Body of pancreas (tissue), 4 donors: ENCODE results near the gene CFAP206. TPM values are rescaled to one million over a fixed set of nuclear protein-coding genes. Genes with fewer than 3 reads are reported as not detected.

Experiments
- ATAC-seq: fragments of 150-250 bp; one replicate; pipeline ENCODE4 v1.9.1; 2016
- DNase-seq, 4 donors: peaks; one replicate each; pipeline ENCODE4 v3.0.0-alpha.2; 2019
- H3K27ac ChIP-seq, 4 donors: fragments of 200-600 bp; sonication (generic); 1 replicate in 3 of 4; 2 replicates in 1 of 4; pipeline versions ENCODE4 v1.5.1 to v1.6.1; 2016 to 2019; ENCODE audit warnings: mild to moderate bottlenecking in 1 of 4, mixed read lengths in 1 of 4, moderate library complexity in 1 of 4
- H3K27me3 ChIP-seq, 2 donors: fragments of 200-600 bp; sonication (generic); one replicate each; pipeline ENCODE4 v1.6.0; 2016; ENCODE audit warnings: mild to moderate bottlenecking in 1 of 2
- H3K36me3 ChIP-seq, 2 donors: fragments of 200-600 bp; sonication (generic); replicated peaks in 1 of 2; 2 replicates each; pipeline ENCODE4 v1.5.1; 2016; ENCODE audit warnings: low read depth in 2 of 2; ENCODE audit not compliant: insufficient read depth in 1 of 2
- H3K4me1 ChIP-seq: fragments of 200-600 bp; sonication (generic); one replicate; pipeline ENCODE4 v1.6.0; 2016
- H3K4me3 ChIP-seq, 2 donors: fragments of 200-600 bp; sonication (generic); 1 replicate in 1 of 2; 2 replicates in 1 of 2; pipeline ENCODE4 v1.5.1; 2016 to 2019
- H3K9me3 ChIP-seq, 3 donors: fragments of 200-600 bp; sonication (generic); 1 replicate in 2 of 3; 2 replicates in 1 of 3; pipeline ENCODE4 v1.5.1; 2016
- CTCF ChIP-seq, 7 experiments: fragments of 450-650 bp in 4 of 7; fragments of 200-600 bp in 3 of 7; sonication (generic) in 3 of 7; IDR thresholded peaks; one replicate each; pipeline ENCODE4 v1.5.1; 2016 to 2019; ENCODE audit warnings: antibody characterized with exemption in 7 of 7
- POLR2A ChIP-seq, 3 donors: fragments of 450-650 bp; IDR thresholded peaks; one replicate each; pipeline ENCODE4 v1.6.1; 2016; ENCODE audit warnings: antibody characterized with exemption in 3 of 3, mild to moderate bottlenecking in 2 of 3
- WGBS, 2 donors: methylation state at CpG; one replicate each; pipeline ENCODE4 v1.1.5; 2017; 5-methylcytosine and 5-hydroxymethylcytosine counted together
- intact Hi-C: fragments of 100-400 bp; cut with DNase I; formaldehyde crosslinking; loops from one replicate; pipeline ENCODE4 v1.15.1; 2023
- total RNA-seq, 2 donors: library from RNA; depleted of rRNA; stranded (reverse); fragments of >200 nt; gene quantifications; one replicate each; pipeline ENCODE4 v1.1.0, GENCODE V29; 2016

The CFAP206 gene
- total RNA-seq, 2 donors from 2014 or later: not detected

- WGBS, 2 donors: 79 to 87% methylated on average over 2 of the region's 2 CpGs
- Histone ChIP-seq H3K9me3 (no peaks in the 10 kb centered on the region), H3K27me3 (no peaks in the 10 kb centered on the region), H3K4me1 (no peaks in the 10 kb centered on the region), H3K36me3 (no peaks in the 10 kb centered on the region), H3K4me3 (no peak overlapping the region), H3K27ac (no peak overlapping the region)
- intact Hi-C loops: no loop called here
- TF ChIP-seq POLR2A (IDR thresholded peaks at IDR 0.05) (no peak), CTCF (IDR thresholded peaks at IDR 0.05) (no peak)
- no peak for ATAC-seq
- no peak for DNase-seq
These were observed 34.4 kb upstream of the CFAP206 start for GRCh38 chr6:87373377-87373776.

- no peak overlapping the region for H3K27ac ChIP-seq
- TF ChIP-seq CTCF (IDR thresholded peaks at IDR 0.05) (no peak), POLR2A (IDR thresholded peaks at IDR 0.05) (no peak)
- H3K4me3 ChIP-seq: no peak overlapping the region
- no peak for DNase-seq
- ATAC-seq: no peak
- H3K4me1 ChIP-seq: no peaks in the 10 kb centered on the region
- intact Hi-C loops: no loop called here
- 89 to 90% methylated on average over 2 of the region's 2 CpGs for WGBS, 2 donors
- no peaks in the 10 kb centered on the region for H3K27me3 ChIP-seq
- H3K36me3 ChIP-seq: no peaks in the 10 kb centered on the region
- H3K9me3 ChIP-seq: no peaks in the 10 kb centered on the region
These were observed 32.5 kb upstream of the CFAP206 start for GRCh38 chr6:87375315-87375714.

GRCh38 chr6:87376643-87377042 is 31.1 kb upstream of the CFAP206 start:
- H3K27ac ChIP-seq: no peak overlapping the region
- intact Hi-C loops: no loop called here
- ATAC-seq (no peak), DNase-seq (no peak)
- no peaks in the 10 kb centered on the region for H3K4me1 ChIP-seq
- no peaks in the 10 kb centered on the region for H3K36me3 ChIP-seq
- TF ChIP-seq CTCF (IDR thresholded peaks at IDR 0.05) (no peak), POLR2A (IDR thresholded peaks at IDR 0.05) (no peak)
- no peaks in the 10 kb centered on the region for H3K9me3 ChIP-seq
- WGBS, 2 donors: 87 to 95% methylated on average over 2 of the region's 2 CpGs
- no peaks in the 10 kb centered on the region for H3K27me3 ChIP-seq
- no peak overlapping the region for H3K4me3 ChIP-seq

- ATAC-seq (no peak), DNase-seq (no peak)
- H3K27ac ChIP-seq: no peak overlapping the region
- no peaks in the 10 kb centered on the region for H3K4me1 ChIP-seq
- no peak for TF ChIP-seq CTCF (IDR thresholded peaks at IDR 0.05)
- no peak for TF ChIP-seq POLR2A (IDR thresholded peaks at IDR 0.05)
- H3K4me3 ChIP-seq: no peak overlapping the region
- H3K36me3 ChIP-seq: no peaks in the 10 kb centered on the region
- H3K9me3 ChIP-seq: no peaks in the 10 kb centered on the region
- no peaks in the 10 kb centered on the region for H3K27me3 ChIP-seq
- intact Hi-C loops: no loop called here
- WGBS, 2 donors: 76 to 85% methylated on average over 4 of the region's 4 CpGs
These were observed 28.8 kb upstream of the CFAP206 start for GRCh38 chr6:87378947-87379346.

- no peak for TF ChIP-seq POLR2A (IDR thresholded peaks at IDR 0.05)
- TF ChIP-seq CTCF (IDR thresholded peaks at IDR 0.05): no peak
- ATAC-seq (no peak), DNase-seq (no peak)
- H3K4me3 ChIP-seq: no peak overlapping the region
- no peak overlapping the region for H3K27ac ChIP-seq
- intact Hi-C loops: no loop called here
- no peaks in the 10 kb centered on the region for H3K27me3 ChIP-seq
- H3K9me3 ChIP-seq: no peaks in the 10 kb centered on the region
- no peaks in the 10 kb centered on the region for H3K4me1 ChIP-seq
- 90% methylated on average over 5 of the region's 5 CpGs for WGBS, 2 donors
- H3K36me3 ChIP-seq: no peaks in the 10 kb centered on the region
These were observed 24.9 kb upstream of the CFAP206 start for GRCh38 chr6:87382861-87383260.
